HepG2 (cell line): ENCODE results near the gene SMURF1. TPM values are rescaled to one million over a fixed set of nuclear protein-coding genes. Genes with fewer than 3 reads are reported as not detected.

Experiments
- ATAC-seq: fragments of 200-7000 bp; cut with Tn5 transposase; 3 replicates; pipeline ENCODE4 v1.9.1; 2020; ENCODE audit warnings: mild to moderate bottlenecking, moderate library complexity
- BruUV-seq: library from RNA; stranded (reverse); fragments of 400-500 nt; replicated peaks from 2 replicates; lab custom pipeline; 2021; lab: Mats Ljungman, UMichigan
- CTCF ChIA-PET: fragments of 300-600 bp; formaldehyde crosslinking; extraction: SDS; loops from one replicate; lab custom pipeline; 2021; ENCODE audit warnings: low total read pairs, inconsistent platforms, low intra/inter-chr PET ratio; lab: Yijun Ruan, JAX
- POLR2A ChIA-PET: fragments of 350-600 bp; sonication (Branson Sonifier 250); formaldehyde crosslinking; loops from one replicate; lab custom pipeline; 2020; ENCODE audit warnings: antibody characterized with exemption, inconsistent platforms; lab: Yijun Ruan, JAX
- DNase-seq: peaks from one replicate; pipeline ENCODE4 v3.0.0-alpha.2; 2015; ENCODE audit warnings: low spot score
- FAIRE-seq: peaks from 3 replicates; lab custom pipeline; 2011; peaks lifted over from hg19 to GRCh38; lab: Jason Lieb, UNC
- H2AFZ ChIP-seq: one replicate; pipeline ENCODE4 v1.6.1; 2011; ENCODE audit warnings: low read length, inconsistent platforms
- H3K27ac ChIP-seq: fragments of 300-600 bp; 3 replicates; pipeline ENCODE4 v1.8.0; 2011; ENCODE audit warnings: mixed run types, mild to moderate bottlenecking, mixed read lengths, low read length, inconsistent platforms; ENCODE audit not compliant: insufficient read depth; ENCODE audit errors: extremely low read length
- H3K27me3 ChIP-seq, 2 experiments: fragments of 200-600 bp in 1 of 2; 2 replicates in 1 of 2; 3 replicates in 1 of 2; pipeline versions ENCODE4 v1.6.0 to v1.8.0; 2011; ENCODE audit warnings: low read length in 2 of 2, mild to moderate bottlenecking in 2 of 2, moderate library complexity in 2 of 2, inconsistent platforms in 1 of 2; ENCODE audit not compliant: insufficient read depth in 2 of 2, control insufficient read depth in 1 of 2
- H3K36me3 ChIP-seq, 2 experiments: fragments of 200-600 bp in 1 of 2; replicated peaks in 1 of 2; 2 replicates in 1 of 2; 3 replicates in 1 of 2; pipeline versions ENCODE4 v1.5.1 to v1.8.0; 2011; ENCODE audit warnings: low read length in 2 of 2, inconsistent platforms in 1 of 2; ENCODE audit not compliant: insufficient read depth in 2 of 2, control insufficient read depth in 1 of 2
- H3K4me1 ChIP-seq: 2 replicates; pipeline ENCODE4 v1.5.1; 2012; ENCODE audit warnings: low read length, inconsistent platforms; ENCODE audit not compliant: insufficient read depth
- H3K4me2 ChIP-seq: 2 replicates; pipeline ENCODE4 v1.6.0; 2011; ENCODE audit warnings: low read depth, low read length, inconsistent platforms
- H3K4me3 ChIP-seq, 3 experiments: fragments of 200-600 bp in 1 of 3; sonication (generic), shearing (Covaris generic) in 1 of 3; replicated peaks in 1 of 3; 2 replicates each; pipeline ENCODE4 v1.5.1; 2011 to 2016; ENCODE audit warnings: low read length in 3 of 3, inconsistent platforms in 2 of 3, low read depth in 2 of 3, mild to moderate bottlenecking in 2 of 3, control low read depth in 1 of 3, mixed read lengths in 1 of 3; ENCODE audit not compliant: insufficient read depth in 1 of 3
- H3K79me2 ChIP-seq: one replicate; pipeline ENCODE4 v1.6.1; 2011; ENCODE audit warnings: low read length, inconsistent platforms; ENCODE audit not compliant: insufficient read depth
- H3K9ac ChIP-seq: 2 replicates; pipeline ENCODE4 v1.6.0; 2011; ENCODE audit warnings: mild to moderate bottlenecking, low read depth, low read length, inconsistent platforms; ENCODE audit not compliant: insufficient read depth
- H3K9me3 ChIP-seq: 2 replicates; pipeline ENCODE4 v1.5.1; 2012; ENCODE audit warnings: mild to moderate bottlenecking, low read length
- H4K20me1 ChIP-seq: 2 replicates; pipeline ENCODE4 v1.6.0; 2011; ENCODE audit warnings: inconsistent platforms, mild to moderate bottlenecking, low read length, moderate library complexity; ENCODE audit not compliant: insufficient read depth
- NR1H2 ChIP-seq: sonication (generic); formaldehyde crosslinking; IDR thresholded peaks from 2 replicates; pipeline ENCODE4 v1.8.1; 2022; ENCODE audit warnings: low read depth, missing genetic modification reagents, borderline replicate concordance
- PHF20 ChIP-seq: sonication (generic); formaldehyde crosslinking; IDR thresholded peaks from 2 replicates; pipeline ENCODE4 v1.5.0; 2020; ENCODE audit warnings: mild to moderate bottlenecking, missing genetic modification reagents
- SALL2 ChIP-seq: sonication (generic); formaldehyde crosslinking; IDR thresholded peaks from 2 replicates; pipeline ENCODE4 v1.8.1; 2023; ENCODE audit warnings: mild to moderate bottlenecking, missing genetic modification reagents, inconsistent platforms
- ZSCAN25 ChIP-seq: sonication (generic); formaldehyde crosslinking; IDR thresholded peaks from 2 replicates; pipeline ENCODE4 v1.8.0; 2022; ENCODE audit warnings: mild to moderate bottlenecking, missing genetic modification reagents
- WGBS: methylation state at CpG from one replicate; pipeline ENCODE4 v1.1.6; 2017; ENCODE audit warnings: low lambda C conversion rate; 5-methylcytosine and 5-hydroxymethylcytosine counted together
- in situ Hi-C: cut with HindIII; loops from 2 replicates; pipeline ENCODE4 v1.10.0; 2017; ENCODE audit warnings: low pct_unique_long_range_greater_than_20kb; ENCODE audit not compliant: extremely low pct_ligation_motif_present
- intact Hi-C: fragments of 100-400 bp; cut with micrococcal nuclease; formaldehyde crosslinking; loops from one replicate; pipeline ENCODE4 v1.10.0; 2022; ENCODE audit not compliant: unreplicated experiment
- polyA plus RNA-seq, 8 experiments: library from polyadenylated mRNA; depleted of rRNA in 3 of 8; stranded (reverse) in 7 of 8; unstranded in 1 of 8; fragments of >200 nt; fragmentation: Illumina TruSeq in 4 of 8; extraction: Trizol in 4 of 8; gene quantifications; 2 replicates each; pipeline versions ENCODE4 v1.2.1 to v1.2.3, GENCODE V29; 2011 to 2016; ENCODE audit warnings: low read depth in 4 of 8, missing spikeins in 1 of 8, mixed read lengths in 1 of 8; ENCODE audit not compliant: insufficient read depth in 1 of 8
- total RNA-seq, 5 experiments: library from RNA; depleted of rRNA; stranded (reverse); fragments of >200 nt; fragmentation: Illumina TruSeq; extraction: Trizol; gene quantifications; 2 replicates each; pipeline ENCODE4 v1.2.3, GENCODE V29; 2016; ENCODE audit warnings: low read depth in 1 of 5
- TF ChIP-seq, protein P1 (sequence below): sonication (generic); formaldehyde crosslinking; IDR thresholded peaks from 2 replicates; pipeline ENCODE4 v1.4.0; 2020; ENCODE audit warnings: missing genetic modification reagents, mild to moderate bottlenecking, borderline replicate concordance

The SMURF1 gene
- total and polyA plus RNA-seq, 2 of the 13 experiments (the other 11 are each of a cell fraction or from before 2014, with no cell fraction given) = 8.3 to 11.1 TPM

DNA sequence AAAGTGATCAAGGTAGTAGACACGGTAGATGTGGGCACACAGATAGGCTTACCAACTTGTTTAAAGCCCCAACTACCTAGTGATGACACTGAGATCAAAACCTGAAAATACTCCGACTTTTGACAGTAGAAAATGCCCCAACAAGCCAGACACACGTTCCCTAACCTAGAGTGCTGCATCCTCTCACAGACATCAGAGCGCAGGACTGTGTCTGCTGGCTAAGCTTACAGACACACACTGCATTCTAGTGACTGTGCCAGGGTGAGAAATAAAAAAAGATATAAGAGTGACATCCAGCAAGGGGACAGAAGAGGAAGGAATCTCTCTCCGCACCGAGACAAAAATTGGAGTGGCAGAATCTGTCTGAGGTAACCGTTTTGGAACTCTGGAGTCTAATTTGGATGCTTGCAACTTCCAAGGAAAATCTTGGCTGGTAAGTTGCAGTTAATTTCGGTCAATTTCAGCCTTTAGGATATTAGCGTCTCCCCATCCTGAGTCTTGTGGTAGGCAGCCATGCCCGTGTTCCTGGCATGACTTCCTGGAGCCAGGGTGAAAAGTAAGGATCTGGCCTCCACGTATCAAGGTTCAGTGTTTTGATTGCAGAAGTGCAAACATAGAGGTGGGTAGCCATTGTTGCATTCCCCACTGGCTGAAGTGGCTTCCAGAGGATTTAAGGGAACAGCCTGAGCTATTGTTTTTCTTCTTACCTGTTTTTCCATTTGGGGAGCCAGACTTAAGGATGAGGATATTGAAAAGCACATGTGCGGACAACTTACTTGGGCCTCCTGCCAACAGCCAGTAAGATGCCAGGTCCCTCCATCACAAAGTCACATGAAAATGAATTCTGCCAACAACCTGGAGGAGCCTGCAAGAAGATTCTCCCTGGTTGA, 124.1 kb downstream of the SMURF1 start:
- Histone ChIP-seq H3K27me3 (no peaks in the 10 kb centered on the region), H3K36me3 (peaks cover 4 to 8% of the 10 kb centered on the region in 2 experiments; a peak in 3 of 5 replicates), H3K9ac (no peak overlapping the region), H3K9me3 (no peaks in the 10 kb centered on the region), H2AFZ (no peak overlapping the region), H3K4me2 (no peak overlapping the region), H3K4me3 (no peak overlapping the region), H4K20me1 (no peaks in the 10 kb centered on the region), H3K27ac (no peak overlapping the region)
- BruUV-seq = no TSS peak
- CTCF ChIA-PET = no interaction called here
- no peak for FAIRE-seq
- no peak for ATAC-seq
- WGBS = 92% methylated on average over 12 of the region's 12 CpGs
- intact Hi-C loops = no loop called here
- in situ Hi-C loops = no loop called here
- POLR2A ChIA-PET = no interaction called here
- no peak for DNase-seq
- TF ChIP-seq ZSCAN25 (CRISPR knock-in tag) = no peak
- TF ChIP-seq, all 625 proteins: peak for 0
- Histone ChIP-seq H3K79me2 (no peaks in the 10 kb centered on the region), H3K4me1 (no peaks in the 10 kb centered on the region)

GRCh38 chr7:99016196-99016595, 127.7 kb downstream of the SMURF1 start:
- H4K20me1 ChIP-seq = no peaks in the 10 kb centered on the region
- ChIA-PET CTCF (no interaction called here), POLR2A (no interaction called here)
- no peak overlapping the region for H2AFZ ChIP-seq
- in situ Hi-C loops = no loop called here
- TF ChIP-seq NR1H2 (CRISPR knock-in tag) = no peak
- TF ChIP-seq, protein P1, sequence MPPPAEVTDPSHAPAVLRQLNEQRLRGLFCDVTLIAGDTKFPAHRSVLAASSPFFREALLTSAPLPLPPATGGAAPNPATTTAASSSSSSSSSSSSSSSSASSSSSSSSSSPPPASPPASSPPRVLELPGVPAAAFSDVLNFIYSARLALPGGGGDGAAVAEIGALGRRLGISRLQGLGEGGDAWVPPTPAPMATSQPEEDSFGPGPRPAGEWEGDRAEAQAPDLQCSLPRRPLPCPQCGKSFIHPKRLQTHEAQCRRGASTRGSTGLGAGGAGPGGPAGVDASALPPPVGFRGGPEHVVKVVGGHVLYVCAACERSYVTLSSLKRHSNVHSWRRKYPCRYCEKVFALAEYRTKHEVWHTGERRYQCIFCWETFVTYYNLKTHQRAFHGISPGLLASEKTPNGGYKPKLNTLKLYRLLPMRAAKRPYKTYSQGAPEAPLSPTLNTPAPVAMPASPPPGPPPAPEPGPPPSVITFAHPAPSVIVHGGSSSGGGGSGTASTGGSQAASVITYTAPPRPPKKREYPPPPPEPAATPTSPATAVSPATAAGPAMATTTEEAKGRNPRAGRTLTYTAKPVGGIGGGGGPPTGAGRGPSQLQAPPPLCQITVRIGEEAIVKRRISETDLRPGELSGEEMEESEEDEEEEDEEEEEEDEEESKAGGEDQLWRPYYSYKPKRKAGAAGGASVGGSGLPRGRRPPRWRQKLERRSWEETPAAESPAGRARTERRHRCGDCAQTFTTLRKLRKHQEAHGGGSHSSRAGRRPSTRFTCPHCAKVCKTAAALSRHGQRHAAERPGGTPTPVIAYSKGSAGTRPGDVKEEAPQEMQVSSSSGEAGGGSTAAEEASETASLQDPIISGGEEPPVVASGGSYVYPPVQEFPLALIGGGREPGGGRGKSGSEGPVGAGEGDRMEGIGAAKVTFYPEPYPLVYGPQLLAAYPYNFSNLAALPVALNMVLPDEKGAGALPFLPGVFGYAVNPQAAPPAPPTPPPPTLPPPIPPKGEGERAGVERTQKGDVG (CRISPR knock-in tag) = no peak
- no peak for TF ChIP-seq SALL2
- TF ChIP-seq PHF20 (CRISPR knock-in tag) = no peak
- FAIRE-seq (no peak), DNase-seq (no peak), ATAC-seq (no peak)
- WGBS = 99% methylated on average over 8 of the region's 8 CpGs
- peaks cover 20 to 43% of the 10 kb centered on the region in 2 experiments; a peak in 4 of 5 replicates for H3K36me3 ChIP-seq
- H3K4me2 ChIP-seq = no peak overlapping the region
- BruUV-seq = no TSS peak
- no peaks in the 10 kb centered on the region for H3K9me3 ChIP-seq
- intact Hi-C loops = no loop called here
- H3K4me1 ChIP-seq = no peaks in the 10 kb centered on the region
- no peak overlapping the region for H3K4me3 ChIP-seq
- no peaks in the 10 kb centered on the region for H3K79me2 ChIP-seq
- H3K9ac ChIP-seq = no peak overlapping the region
- no peak overlapping the region for H3K27ac ChIP-seq
- no peaks in the 10 kb centered on the region for H3K27me3 ChIP-seq
